HG03139 (cell line): ENCODE data around the gene WAC.
A peak's percentile ranks its signal among the peaks of the same experiment; 100 is the strongest.
"Not testable (repeated sequence)": the region's sequence is repeated elsewhere in the genome, so short reads cannot be mapped to it uniquely, and the experiment has no call there.

Source experiments
- ATAC-seq: cut with Tn5 transposase; IDR thresholded peaks from one replicate; pipeline ENCODE4 v1.9.1; 2021; ENCODE audit not compliant: unreplicated experiment

The WAC gene

GRCh38 chr10:28532337-28533185, at the start of gene WAC:
WAC (plus strand) TSS chr10:28533118; CDS start chr10:28533580, 462 bp downstream.
- ATAC-seq: peak; percentile 75

- ATAC-seq: no peak
Observed at GRCh38 chr10:28489206-28489605, 43.7 kb upstream of the WAC start.

GRCh38 chr10:28490256-28490865, 42.6 kb upstream of the WAC start:
- ATAC-seq: not testable (repeated sequence)

GRCh38 chr10:28492116-28492920, 40.6 kb upstream of the WAC start:
- no peak for ATAC-seq

- ATAC-seq: no peak
Observed at GRCh38 chr10:28494420-28494819, 38.5 kb upstream of the WAC start.

GRCh38 chr10:28495084-28495483, 37.8 kb upstream of the WAC start:
- no peak for ATAC-seq

GRCh38 chr10:28496017-28496416, 36.9 kb upstream of the WAC start:
- ATAC-seq: no peak

GRCh38 chr10:28496481-28496961, 36.4 kb upstream of the WAC start:
- ATAC-seq: no peak

- ATAC-seq: no peak
Observed at GRCh38 chr10:28497313-28498126, 35.4 kb upstream of the WAC start.

- ATAC-seq: not testable (repeated sequence)
Observed at GRCh38 chr10:28500203-28500602, 32.7 kb upstream of the WAC start.

- no peak for ATAC-seq
Observed at GRCh38 chr10:28503114-28503513, 29.8 kb upstream of the WAC start.

- no peak for ATAC-seq
Observed at GRCh38 chr10:28505359-28505959, 27.5 kb upstream of the WAC start.

GRCh38 chr10:28508304-28508925, 24.5 kb upstream of the WAC start:
- ATAC-seq: no peak

GRCh38 chr10:28509286-28509685, 23.6 kb upstream of the WAC start:
- no peak for ATAC-seq

- ATAC-seq: no peak
Observed at GRCh38 chr10:28514648-28515047, 18.3 kb upstream of the WAC start.

- ATAC-seq: no peak
Observed at GRCh38 chr10:28520346-28520745, 12.6 kb upstream of the WAC start.

GRCh38 chr10:28520828-28521227, 12.1 kb upstream of the WAC start:
- not testable (repeated sequence) for ATAC-seq

- ATAC-seq: not testable (repeated sequence)
Observed at GRCh38 chr10:28521961-28522360, 11.0 kb upstream of the WAC start.

- no peak for ATAC-seq
Observed at GRCh38 chr10:28523725-28524252, 9.1 kb upstream of the WAC start.
